K562 (cell line): Measurements from ENCODE around the gene PHC3. TPM values are rescaled to one million over a fixed set of nuclear protein-coding genes. Genes with fewer than 3 reads are reported as not detected.

Source experiments
- CTBP1 ChIP-seq: fragments of 450-650 bp; IDR thresholded peaks from 2 replicates; pipeline ENCODE4 v1.6.1; 2016; ENCODE audit warnings: borderline replicate concordance
- EP300 ChIP-seq: IDR thresholded peaks from 2 replicates; pipeline ENCODE4 v1.6.1; 2012; ENCODE audit warnings: low read length, improper control_type of control experiment
- FOSL1 ChIP-seq: fragments of 200-800 bp; sonication (Bioruptor generic); conservative IDR thresholded peaks from 2 replicates; pipeline ENCODE4 v1.6.1; 2016; ENCODE audit warnings: missing genetic modification characterization, missing compliant biosample characterization
- FOXJ2 ChIP-seq: fragments of 200-800 bp; sonication (Bioruptor generic); IDR thresholded peaks from 2 replicates; pipeline ENCODE4 v1.6.1; 2016; ENCODE audit warnings: missing genetic modification characterization, missing compliant biosample characterization
- HCFC1 ChIP-seq: IDR thresholded peaks from 2 replicates; pipeline ENCODE4 v1.6.1; 2012; ENCODE audit warnings: low read depth, low read length, improper control_type of control experiment
- HDGF ChIP-seq: fragments of 450-650 bp; IDR thresholded peaks from 2 replicates; pipeline ENCODE4 v1.6.1; 2016
- KLF13 ChIP-seq: fragments of 450-650 bp; IDR thresholded peaks from 2 replicates; pipeline ENCODE4 v1.6.1; 2016; ENCODE audit warnings: missing genetic modification characterization, low read depth, mild to moderate bottlenecking, missing compliant biosample characterization, moderate library complexity, borderline replicate concordance
- NFE2L1 ChIP-seq: fragments of 450-650 bp; IDR thresholded peaks from 2 replicates; pipeline ENCODE4 v1.6.1; 2016; ENCODE audit warnings: missing genetic modification characterization, low read depth, mild to moderate bottlenecking, missing compliant biosample characterization, moderate library complexity, borderline replicate concordance
- NRF1 ChIP-seq, 2 experiments: fragments of 450-650 bp; IDR thresholded peaks in 1 of 2; conservative IDR thresholded peaks in 1 of 2; 2 replicates each; pipeline ENCODE4 v1.6.1; 2014; ENCODE audit warnings: mild to moderate bottlenecking in 2 of 2
- RBM34 ChIP-seq: fragments of 200-400 bp; formaldehyde crosslinking; IDR thresholded peaks from 2 replicates; pipeline ENCODE4 v1.6.1; 2018; ENCODE audit warnings: low read length, borderline replicate concordance; ENCODE audit not compliant: insufficient read depth
- SAP30 ChIP-seq: fragments of 200-600 bp; sonication (generic); IDR thresholded peaks from 2 replicates; pipeline ENCODE4 v1.6.1; 2012; ENCODE audit warnings: borderline replicate concordance, low read depth, mild to moderate bottlenecking, moderate library complexity, low read length, control low read depth, inconsistent platforms; ENCODE audit not compliant: insufficient read depth, poor library complexity, severe bottlenecking
- TAL1 ChIP-seq: fragments of 450-650 bp; IDR thresholded peaks from 2 replicates; pipeline ENCODE4 v1.6.1; 2016; ENCODE audit warnings: mild to moderate bottlenecking
- TEAD2 ChIP-seq: fragments of 450-650 bp; IDR thresholded peaks from 2 replicates; pipeline ENCODE4 v1.6.1; 2016; ENCODE audit warnings: missing genetic modification characterization, control low read depth, missing compliant biosample characterization
- U2AF2 ChIP-seq: fragments of 200-400 bp; formaldehyde crosslinking; optimal IDR thresholded peaks from 2 replicates; pipeline ENCODE3; 2017; ENCODE audit warnings: low read depth, mild to moderate bottlenecking, low read length
- ZEB2 ChIP-seq: fragments of 450-650 bp; IDR thresholded peaks from 2 replicates; pipeline ENCODE4 v1.6.1; 2016
- ZNF384 ChIP-seq: IDR thresholded peaks from 2 replicates; pipeline ENCODE4 v1.6.1; 2012; ENCODE audit warnings: low read depth, low read length, improper control_type of control experiment
- polyA plus RNA-seq, 8 experiments: library from polyadenylated mRNA; depleted of rRNA in 4 of 8; stranded (reverse) in 5 of 8; unstranded in 3 of 8; fragments of >200 nt; fragmentation: Nextera tagmentation in 2 of 8; fragmentation: Illumina TruSeq in 1 of 8; extraction: Ambion mirVana in 2 of 8; extraction: Trizol in 1 of 8; gene quantifications; 2 replicates each; pipeline versions ENCODE4 v1.2.1 to v1.2.3, GENCODE V29; 2011 to 2014; ENCODE audit warnings: inconsistent platforms in 1 of 8, missing spikeins in 1 of 8
- total RNA-seq, 7 experiments: library from RNA; depleted of rRNA in 6 of 7; stranded (reverse); fragments of >200 nt in 6 of 7; fragmentation: Illumina TruSeq in 2 of 7; extraction: Trizol in 2 of 7; gene quantifications; 2 replicates each; pipeline versions ENCODE4 v1.2.1 to v1.2.3, GENCODE V29; 2011 to 2021; ENCODE audit warnings: low replicate concordance in 1 of 7
- TF ChIP-seq, protein P1 (sequence below): sonication (generic); formaldehyde crosslinking; IDR thresholded peaks from 2 replicates; pipeline ENCODE4 v1.8.0; 2022; ENCODE audit warnings: mild to moderate bottlenecking, missing genetic modification reagents
- TF ChIP-seq, protein P2 (sequence below): fragments of 250-450 bp; sonication (Bioruptor Pico); IDR thresholded peaks from 2 replicates; pipeline ENCODE4 v1.5.0; 2021
- TF ChIP-seq, protein P3 (sequence below): fragments of 250-450 bp; sonication (Bioruptor Pico); IDR thresholded peaks from 2 replicates; pipeline ENCODE4 v1.8.0; 2022; ENCODE audit warnings: moderate library complexity, mild to moderate bottlenecking, inconsistent platforms
- TF ChIP-seq, protein P4 (sequence below): fragments of 450-650 bp; IDR thresholded peaks from one replicate; pipeline ENCODE4 v1.6.1; 2018; ENCODE audit warnings: mild to moderate bottlenecking, moderate library complexity; ENCODE audit not compliant: partially characterized antibody
- TF ChIP-seq, protein P5 (sequence below), 2 experiments: fragments of 150-350 bp in 1 of 2; IDR thresholded peaks; 2 replicates each; pipeline ENCODE4 v1.6.1; 2012 to 2016; ENCODE audit warnings: low read depth in 2 of 2, low read length in 2 of 2, mild to moderate bottlenecking in 1 of 2, moderate library complexity in 1 of 2

Gene PHC3
- total and polyA plus RNA-seq, 9 of the 15 experiments (the other 6 are each of a cell fraction or from before 2014, with no cell fraction given) = 3.1 to 21.6 (median 10.5) TPM

DNA sequence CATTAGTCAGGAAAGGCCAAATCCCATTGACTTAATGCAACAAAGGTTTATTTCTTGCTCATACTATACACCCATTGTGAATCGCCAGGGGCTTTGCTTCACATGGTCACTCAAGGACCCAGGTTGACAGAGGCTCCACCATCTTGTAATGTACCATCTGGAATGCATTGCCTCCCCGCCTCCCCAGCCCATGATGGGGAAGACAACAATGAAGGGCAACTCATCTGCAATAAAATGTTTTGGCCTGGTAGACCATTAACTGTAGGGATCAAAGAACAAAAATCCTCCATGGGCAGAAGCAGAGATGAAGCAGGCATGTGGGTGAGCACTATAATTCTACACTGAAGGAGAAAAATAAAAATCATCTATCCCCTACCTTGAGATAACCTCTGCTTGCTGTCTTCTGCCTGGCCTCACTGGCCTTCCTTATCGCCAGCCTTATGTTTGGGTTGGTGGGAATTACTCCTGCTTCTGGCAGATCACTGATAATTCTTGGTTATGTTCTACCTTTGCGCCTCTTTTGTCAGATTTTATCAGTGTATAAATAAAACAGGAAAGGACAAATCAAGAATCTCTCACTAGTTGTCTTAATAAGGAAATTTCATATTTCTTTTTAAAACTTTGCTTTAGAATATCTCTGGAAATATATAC, 106.0 kb downstream of the PHC3 start (continued):
- TF ChIP-seq, protein P1, sequence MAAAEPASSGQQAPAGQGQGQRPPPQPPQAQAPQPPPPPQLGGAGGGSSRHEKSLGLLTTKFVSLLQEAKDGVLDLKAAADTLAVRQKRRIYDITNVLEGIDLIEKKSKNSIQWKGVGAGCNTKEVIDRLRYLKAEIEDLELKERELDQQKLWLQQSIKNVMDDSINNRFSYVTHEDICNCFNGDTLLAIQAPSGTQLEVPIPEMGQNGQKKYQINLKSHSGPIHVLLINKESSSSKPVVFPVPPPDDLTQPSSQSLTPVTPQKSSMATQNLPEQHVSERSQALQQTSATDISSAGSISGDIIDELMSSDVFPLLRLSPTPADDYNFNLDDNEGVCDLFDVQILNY = no peak
- TF ChIP-seq HDGF (no peak), EP300 (0 out of 2 replicates have a peak, but pooled peaks have one; percentile 13), NRF1 (conservative IDR thresholded peaks at IDR 0.05 in 1 of 2, IDR thresholded peaks at IDR 0.05 in 1 of 2) (no peak), FOXJ2 (tag) (no peak), TEAD2 (tag) (no peak), SAP30 (no peak), ZEB2 (peak; percentile 46; the same call in 1 of the 2 replicates), U2AF2 (no peak), KLF13 (tag) (no peak), FOSL1 (tag) (no peak), RBM34 (no peak), CTBP1 (peak; percentile 19; the same call in 1 of the 2 replicates), TAL1 (peak; percentile 45; the same call in 1 of the 2 replicates), ZNF384 (no peak), HCFC1 (no peak), NFE2L1 (no peak)
- TF ChIP-seq, protein P2, sequence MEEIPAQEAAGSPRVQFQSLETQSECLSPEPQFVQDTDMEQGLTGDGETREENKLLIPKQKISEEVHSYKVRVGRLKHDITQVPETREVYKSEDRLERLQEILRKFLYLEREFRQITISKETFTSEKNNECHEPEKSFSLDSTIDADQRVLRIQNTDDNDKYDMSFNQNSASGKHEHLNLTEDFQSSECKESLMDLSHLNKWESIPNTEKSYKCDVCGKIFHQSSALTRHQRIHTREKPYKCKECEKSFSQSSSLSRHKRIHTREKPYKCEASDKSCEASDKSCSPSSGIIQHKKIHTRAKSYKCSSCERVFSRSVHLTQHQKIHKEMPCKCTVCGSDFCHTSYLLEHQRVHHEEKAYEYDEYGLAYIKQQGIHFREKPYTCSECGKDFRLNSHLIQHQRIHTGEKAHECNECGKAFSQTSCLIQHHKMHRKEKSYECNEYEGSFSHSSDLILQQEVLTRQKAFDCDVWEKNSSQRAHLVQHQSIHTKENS (CRISPR knock-in tag) = no peak
- TF ChIP-seq, protein P3, sequence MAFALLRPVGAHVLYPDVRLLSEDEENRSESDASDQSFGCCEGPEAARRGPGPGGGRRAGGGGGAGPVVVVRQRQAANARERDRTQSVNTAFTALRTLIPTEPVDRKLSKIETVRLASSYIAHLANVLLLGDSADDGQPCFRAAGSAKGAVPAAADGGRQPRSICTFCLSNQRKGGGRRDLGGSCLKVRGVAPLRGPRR (CRISPR knock-in tag) = no peak
- TF ChIP-seq, protein P4, sequence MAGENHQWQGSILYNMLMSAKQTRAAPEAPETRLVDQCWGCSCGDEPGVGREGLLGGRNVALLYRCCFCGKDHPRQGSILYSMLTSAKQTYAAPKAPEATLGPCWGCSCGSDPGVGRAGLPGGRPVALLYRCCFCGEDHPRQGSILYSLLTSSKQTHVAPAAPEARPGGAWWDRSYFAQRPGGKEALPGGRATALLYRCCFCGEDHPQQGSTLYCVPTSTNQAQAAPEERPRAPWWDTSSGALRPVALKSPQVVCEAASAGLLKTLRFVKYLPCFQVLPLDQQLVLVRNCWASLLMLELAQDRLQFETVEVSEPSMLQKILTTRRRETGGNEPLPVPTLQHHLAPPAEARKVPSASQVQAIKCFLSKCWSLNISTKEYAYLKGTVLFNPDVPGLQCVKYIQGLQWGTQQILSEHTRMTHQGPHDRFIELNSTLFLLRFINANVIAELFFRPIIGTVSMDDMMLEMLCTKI = no peak
- TF ChIP-seq, protein P5, sequence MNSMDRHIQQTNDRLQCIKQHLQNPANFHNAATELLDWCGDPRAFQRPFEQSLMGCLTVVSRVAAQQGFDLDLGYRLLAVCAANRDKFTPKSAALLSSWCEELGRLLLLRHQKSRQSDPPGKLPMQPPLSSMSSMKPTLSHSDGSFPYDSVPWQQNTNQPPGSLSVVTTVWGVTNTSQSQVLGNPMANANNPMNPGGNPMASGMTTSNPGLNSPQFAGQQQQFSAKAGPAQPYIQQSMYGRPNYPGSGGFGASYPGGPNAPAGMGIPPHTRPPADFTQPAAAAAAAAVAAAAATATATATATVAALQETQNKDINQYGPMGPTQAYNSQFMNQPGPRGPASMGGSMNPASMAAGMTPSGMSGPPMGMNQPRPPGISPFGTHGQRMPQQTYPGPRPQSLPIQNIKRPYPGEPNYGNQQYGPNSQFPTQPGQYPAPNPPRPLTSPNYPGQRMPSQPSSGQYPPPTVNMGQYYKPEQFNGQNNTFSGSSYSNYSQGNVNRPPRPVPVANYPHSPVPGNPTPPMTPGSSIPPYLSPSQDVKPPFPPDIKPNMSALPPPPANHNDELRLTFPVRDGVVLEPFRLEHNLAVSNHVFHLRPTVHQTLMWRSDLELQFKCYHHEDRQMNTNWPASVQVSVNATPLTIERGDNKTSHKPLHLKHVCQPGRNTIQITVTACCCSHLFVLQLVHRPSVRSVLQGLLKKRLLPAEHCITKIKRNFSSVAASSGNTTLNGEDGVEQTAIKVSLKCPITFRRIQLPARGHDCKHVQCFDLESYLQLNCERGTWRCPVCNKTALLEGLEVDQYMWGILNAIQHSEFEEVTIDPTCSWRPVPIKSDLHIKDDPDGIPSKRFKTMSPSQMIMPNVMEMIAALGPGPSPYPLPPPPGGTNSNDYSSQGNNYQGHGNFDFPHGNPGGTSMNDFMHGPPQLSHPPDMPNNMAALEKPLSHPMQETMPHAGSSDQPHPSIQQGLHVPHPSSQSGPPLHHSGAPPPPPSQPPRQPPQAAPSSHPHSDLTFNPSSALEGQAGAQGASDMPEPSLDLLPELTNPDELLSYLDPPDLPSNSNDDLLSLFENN (IDR thresholded peaks at IDR 0.05; ENCODE audit: low read depth in 2 of 2, low read length in 2 of 2) = 0 out of 4 replicates have a peak, but pooled peaks of 1 of the 2 experiments have one; percentile 30
